Measurements from ENCODE around the gene NEK7. TPM values are rescaled to one million over a fixed set of nuclear protein-coding genes. Genes with fewer than 3 reads are reported as not detected.
A peak's percentile ranks its signal among the peaks of the same experiment; 100 is the strongest.

NEK7 gene
- total and polyA plus RNA-seq, 9 of the 15 experiments (the other 6 are each of a cell fraction or from before 2014, with no cell fraction given) = 8.5 to 37.3 (median 27.7) TPM

DNA sequence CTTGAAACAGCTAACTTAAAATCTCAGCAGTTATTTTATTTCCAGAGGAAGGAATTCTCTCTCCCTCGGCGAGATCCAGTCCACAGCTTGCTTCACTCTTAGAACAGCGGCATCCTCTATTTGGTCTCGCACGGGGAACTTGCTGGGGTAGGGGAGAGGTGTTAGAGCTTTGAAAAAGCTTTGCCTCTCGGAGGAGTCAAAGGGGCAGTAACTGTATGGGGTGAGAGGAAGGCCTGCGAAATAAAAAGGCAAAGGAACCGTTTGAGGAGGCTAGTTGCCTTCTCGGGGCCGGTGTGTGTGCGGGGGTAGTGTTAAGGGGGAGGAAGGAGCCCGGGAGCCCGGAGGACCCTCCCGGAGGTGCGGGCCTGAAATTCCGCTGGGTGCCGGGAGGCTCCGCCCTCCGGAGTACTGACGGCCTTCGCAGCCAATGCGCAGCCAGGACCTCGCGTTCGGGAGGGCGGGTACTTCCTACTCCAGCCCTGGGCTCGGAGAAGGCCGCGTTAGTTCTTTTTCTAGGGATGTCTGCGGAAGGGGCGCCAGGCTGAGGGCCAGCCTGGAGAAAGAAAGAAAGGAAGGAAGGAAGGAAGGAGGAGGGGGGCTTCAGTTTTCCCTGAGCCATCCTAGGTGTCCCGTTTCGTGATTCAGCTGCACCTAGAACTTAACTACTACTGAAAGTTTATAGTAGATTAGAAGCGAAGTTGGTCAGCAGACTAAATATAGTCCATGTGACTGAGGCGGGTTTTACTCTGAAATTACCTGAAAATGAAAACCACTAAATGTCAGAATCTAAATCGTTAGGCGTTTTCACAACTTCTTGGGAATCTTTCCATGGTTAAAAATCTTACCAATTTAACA lies 2.2 kb downstream of the NEK7 start (continued):
- TF ChIP-seq HMBOX1 (IDR thresholded peaks at IDR 0.05) (no peak), L3MBTL2 (IDR thresholded peaks at IDR 0.05) (peak; percentile 66; the same call in 1 of the 2 replicates), E2F5 (CRISPR knock-in tag; IDR thresholded peaks at IDR 0.05) (no peak), HDAC1 (IDR thresholded peaks at IDR 0.05) (peak; percentile 16 to 69; a peak in 2 of 4 replicates), SP2 (IDR thresholded peaks at IDR 0.05; ENCODE audit: extremely low read depth, low read depth, low read length, poor library complexity, severe bottlenecking) (peak; percentile 76), E4F1 (CRISPR knock-in tag; IDR thresholded peaks at IDR 0.05; ENCODE audit: borderline replicate concordance) (no peak), KHSRP (IDR thresholded peaks at IDR 0.05) (no peak), BCLAF1 (IDR thresholded peaks at IDR 0.05; ENCODE audit: borderline replicate concordance in 1 of 2, control insufficient read depth in 1 of 2, low read depth in 2 of 2, low read length in 1 of 2) (no peak), TEAD1 (CRISPR knock-in tag; IDR thresholded peaks at IDR 0.05) (peak in 1 of 2 experiments; percentile 78; a peak in 2 of 4 replicates), U2AF2 (optimal IDR thresholded peaks at IDR 0.05; ENCODE audit: low read depth, low read length) (no peak), KLF16 (IDR thresholded peaks at IDR 0.05) (no peak), SRSF9 (IDR thresholded peaks at IDR 0.05; ENCODE audit: borderline replicate concordance, low read depth, low read length) (no peak), SIN3B (IDR thresholded peaks at IDR 0.05; ENCODE audit: low read depth) (no peak), RCOR1 (IDR thresholded peaks at IDR 0.05; ENCODE audit: borderline replicate concordance in 1 of 2, low read depth in 2 of 2, low read length in 2 of 2) (no peak), ZNF696 (CRISPR knock-in tag; conservative IDR thresholded peaks at IDR 0.05) (no peak), MTA3 (IDR thresholded peaks at IDR 0.05; ENCODE audit: borderline replicate concordance) (peak; percentile 89)
- TF ChIP-seq, protein P1, sequence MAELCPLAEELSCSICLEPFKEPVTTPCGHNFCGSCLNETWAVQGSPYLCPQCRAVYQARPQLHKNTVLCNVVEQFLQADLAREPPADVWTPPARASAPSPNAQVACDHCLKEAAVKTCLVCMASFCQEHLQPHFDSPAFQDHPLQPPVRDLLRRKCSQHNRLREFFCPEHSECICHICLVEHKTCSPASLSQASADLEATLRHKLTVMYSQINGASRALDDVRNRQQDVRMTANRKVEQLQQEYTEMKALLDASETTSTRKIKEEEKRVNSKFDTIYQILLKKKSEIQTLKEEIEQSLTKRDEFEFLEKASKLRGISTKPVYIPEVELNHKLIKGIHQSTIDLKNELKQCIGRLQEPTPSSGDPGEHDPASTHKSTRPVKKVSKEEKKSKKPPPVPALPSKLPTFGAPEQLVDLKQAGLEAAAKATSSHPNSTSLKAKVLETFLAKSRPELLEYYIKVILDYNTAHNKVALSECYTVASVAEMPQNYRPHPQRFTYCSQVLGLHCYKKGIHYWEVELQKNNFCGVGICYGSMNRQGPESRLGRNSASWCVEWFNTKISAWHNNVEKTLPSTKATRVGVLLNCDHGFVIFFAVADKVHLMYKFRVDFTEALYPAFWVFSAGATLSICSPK (IDR thresholded peaks at IDR 0.05; ENCODE audit: borderline replicate concordance) = 0 out of 2 replicates have a peak, but pooled peaks have one; percentile 50
